ENCODE measurements around the gene NDUFAF7. TPM values are rescaled to one million over a fixed set of nuclear protein-coding genes. Genes with fewer than 3 reads are reported as not detected.
A peak's percentile ranks its signal among the peaks of the same experiment; 100 is the strongest.

NDUFAF7 gene
- total and polyA plus RNA-seq, 2 of the 13 experiments (the other 11 are each of a cell fraction or from before 2014, with no cell fraction given): 27.0 to 40.8 TPM

GRCh38 chr2:37271376-37272067 is 40.1 kb downstream of the NDUFAF7 start:
- no peak overlapping the region for H3K9ac ChIP-seq (ENCODE audit: insufficient read depth, low read depth, low read length)
- in situ Hi-C loops (cut with HindIII; ENCODE audit: extremely low pct_ligation_motif_present, low pct_unique_long_range_greater_than_20kb) (no loop called here), intact Hi-C loops (cut with micrococcal nuclease; ENCODE audit: unreplicated experiment) (no loop called here)
- ChIA-PET CTCF (ENCODE audit: low intra/inter-chr PET ratio, low total read pairs) (no interaction called here), POLR2A (no interaction called here)
- H3K79me2 ChIP-seq (ENCODE audit: insufficient read depth, low read length): no peaks in the 10 kb centered on the region
- no peak overlapping the region for H2AFZ ChIP-seq (ENCODE audit: low read length)
- no peak overlapping the region for H3K4me3 ChIP-seq (replicated peaks in 1 of 3; ENCODE audit: insufficient read depth in 1 of 3, low read depth in 2 of 3, low read length in 3 of 3)
- no peaks in the 10 kb centered on the region for H3K4me1 ChIP-seq (ENCODE audit: insufficient read depth, low read length)
- no peak overlapping the region for H3K4me2 ChIP-seq (ENCODE audit: low read depth, low read length)
- FAIRE-seq (no peak), ATAC-seq (no peak), DNase-seq (ENCODE audit: low spot score) (no peak)
- H3K27ac ChIP-seq (ENCODE audit: extremely low read length, insufficient read depth, low read length): no peak overlapping the region
- BruUV-seq (replicated peaks): no TSS peak
- peaks cover 15 to 54% of the 10 kb centered on the region in 2 experiments for H3K36me3 ChIP-seq (replicated peaks in 1 of 2; ENCODE audit: control insufficient read depth in 1 of 2, insufficient read depth in 2 of 2, low read length in 2 of 2)
- 87% methylated on average over 6 of the region's 7 CpGs for WGBS (ENCODE audit: low lambda C conversion rate)
- no peaks in the 10 kb centered on the region for H3K9me3 ChIP-seq (ENCODE audit: low read length)
- H3K27me3 ChIP-seq (ENCODE audit: control insufficient read depth in 1 of 2, insufficient read depth in 2 of 2, low read length in 2 of 2): no peaks in the 10 kb centered on the region
- H4K20me1 ChIP-seq (ENCODE audit: insufficient read depth, low read length): no peaks in the 10 kb centered on the region
- TF ChIP-seq ZNF761 (CRISPR knock-in tag; conservative IDR thresholded peaks at IDR 0.05) (no peak), ZUFSP (CRISPR knock-in tag; IDR thresholded peaks at IDR 0.05; ENCODE audit: borderline replicate concordance) (no peak), MAFF (IDR thresholded peaks at IDR 0.05; ENCODE audit: low read depth, low read length) (peak; percentile 45), E2F2 (CRISPR knock-in tag; IDR thresholded peaks at IDR 0.05; ENCODE audit: borderline replicate concordance) (no peak), ZNF589 (CRISPR knock-in tag; conservative IDR thresholded peaks at IDR 0.05) (no peak), ZFAT (CRISPR knock-in tag; conservative IDR thresholded peaks at IDR 0.05) (no peak), ARNT2 (CRISPR knock-in tag; IDR thresholded peaks at IDR 0.05; ENCODE audit: low read depth) (no peak), GRHL1 (CRISPR knock-in tag; conservative IDR thresholded peaks at IDR 0.05) (no peak), ZNF746 (CRISPR knock-in tag; IDR thresholded peaks at IDR 0.05) (no peak), ZNF124 (CRISPR knock-in tag; IDR thresholded peaks at IDR 0.05) (no peak), DMTF1 (CRISPR knock-in tag; IDR thresholded peaks at IDR 0.05) (no peak), ZFP36 (IDR thresholded peaks at IDR 0.05; ENCODE audit: borderline replicate concordance, low read depth, low read length, partially characterized antibody) (no peak), ATF1 (CRISPR knock-in tag; IDR thresholded peaks at IDR 0.05) (no peak)
